Islet precursor cell (in vitro differentiated cells): ENCODE results near the gene IL11.
"Not testable (repeated sequence)": the region's sequence is repeated elsewhere in the genome, so short reads cannot be mapped to it uniquely, and the experiment has no call there.

ENCODE experiments used
- DNase-seq: peaks from one replicate; pipeline ENCODE4 v3.0.0-alpha.2; 2018

The IL11 gene

GRCh38 chr19:55348317-55349034, 21.8 kb downstream of the IL11 start:
- peak; percentile 57 for DNase-seq

GRCh38 chr19:55347442-55348009, 22.7 kb downstream of the IL11 start:
- DNase-seq, result peak; percentile 43

- peak; percentile 48 for DNase-seq
These were observed 23.4 kb downstream of the IL11 start for GRCh38 chr19:55346725-55347441.

GRCh38 chr19:55345818-55346724, 24.2 kb downstream of the IL11 start:
- DNase-seq, result peak; percentile 54

- DNase-seq, result peak; percentile 37
These were observed 25.0 kb downstream of the IL11 start for GRCh38 chr19:55345101-55345817.

- peak; percentile 65 for DNase-seq
These were observed 25.8 kb downstream of the IL11 start for GRCh38 chr19:55344444-55344843.

- DNase-seq, result no peak
These were observed 28.4 kb downstream of the IL11 start for GRCh38 chr19:55341595-55342531.

GRCh38 chr19:55341171-55341588, 29.1 kb downstream of the IL11 start:
- peak; percentile 91 for DNase-seq

- DNase-seq, result no peak
These were observed 29.5 kb downstream of the IL11 start for GRCh38 chr19:55340784-55341147.

GRCh38 chr19:55339889-55340783, 30.1 kb downstream of the IL11 start:
- DNase-seq, result peak; percentile 56

GRCh38 chr19:55339105-55339888, 31.0 kb downstream of the IL11 start, which contains the start of gene KMT5C:
Gene KMT5C, plus strand, starts transcription at chr19:55339876. Its CDS starts 2,061 bp downstream, at chr19:55341937.
- DNase-seq, result peak; percentile 100

- peak; percentile 53 for DNase-seq
These were observed 34.2 kb downstream of the IL11 start for GRCh38 chr19:55336101-55336500.

- peak; percentile 50 for DNase-seq
These were observed 36.4 kb downstream of the IL11 start for GRCh38 chr19:55333870-55334269.

- not testable (repeated sequence) for DNase-seq
These were observed 40.5 kb downstream of the IL11 start for GRCh38 chr19:55329791-55330190.

GRCh38 chr19:55328774-55329318, 41.4 kb downstream of the IL11 start:
- not testable (repeated sequence) for DNase-seq

GRCh38 chr19:55325172-55325571, 45.1 kb downstream of the IL11 start, which contains the start of gene TMEM150B:
Gene TMEM150B, minus strand, starts transcription at chr19:55325341. Its CDS starts 4,305 bp downstream, at chr19:55321036.
- peak; percentile 28 for DNase-seq

GRCh38 chr19:55324662-55325061, 45.6 kb downstream of the IL11 start:
- no peak for DNase-seq

- DNase-seq, result no peak
These were observed 47.9 kb downstream of the IL11 start for GRCh38 chr19:55322204-55322885.
